ENCODE measurements around the gene CEMIP. TPM values are rescaled to one million over a fixed set of nuclear protein-coding genes. Genes with fewer than 3 reads are reported as not detected.
A peak's percentile ranks its signal among the peaks of the same experiment; 100 is the strongest.

Gene CEMIP
- total RNA-seq, 1 experiment from 2014 or later = 0.07 TPM

DNA sequence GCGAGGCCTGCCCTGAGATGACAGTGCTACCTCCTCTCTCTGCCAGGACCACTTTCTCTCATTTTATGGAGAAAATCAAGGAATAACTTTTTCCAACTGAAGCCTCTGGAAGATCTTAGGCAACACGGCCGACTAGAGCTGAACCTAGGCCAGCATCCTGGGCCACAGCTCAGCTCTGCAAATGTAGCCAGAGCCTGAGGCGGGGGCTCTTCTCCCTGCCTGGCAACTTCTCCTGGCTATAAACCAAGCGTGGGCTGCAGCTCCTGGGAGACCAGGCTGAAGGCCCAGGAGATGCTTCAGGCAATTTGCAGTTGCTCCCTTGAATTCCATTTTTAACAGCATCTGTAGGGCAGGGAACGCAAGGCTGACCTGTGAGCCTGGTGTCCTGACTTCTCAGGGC, 74.9 kb downstream of the CEMIP start:
- H3K4me1 Mint-ChIP-seq (ENCODE audit: low read depth, unreplicated experiment) = no peaks in the 10 kb centered on the region
- POLR2A ChIA-PET = no interaction called here

DNA sequence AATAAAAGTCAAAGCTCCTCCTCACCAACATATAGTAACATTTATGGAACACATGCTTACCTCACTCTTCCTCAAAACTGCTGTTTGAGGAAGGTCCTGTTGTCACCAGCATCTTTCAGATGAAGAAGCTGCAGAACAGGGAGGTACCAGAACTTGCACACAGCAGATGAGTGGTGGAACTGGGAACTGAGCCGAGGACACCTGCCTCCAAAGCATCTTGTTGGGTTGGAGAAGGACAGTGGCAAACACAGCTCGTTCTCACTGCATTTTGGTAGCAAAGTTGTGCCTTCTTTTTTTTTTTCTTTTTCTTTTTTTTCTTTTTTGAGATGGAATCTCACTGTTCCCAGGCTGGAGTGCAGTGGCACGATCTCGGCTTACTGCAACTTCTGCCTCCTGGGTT, 76.0 kb downstream of the CEMIP start:
- CTCF ChIA-PET = no interaction called here
- Mint-ChIP-seq H3K4me1 (ENCODE audit: low read depth, unreplicated experiment) (no peaks in the 10 kb centered on the region), H3K27ac (ENCODE audit: unreplicated experiment) (no peak overlapping the region), H3K36me3 (ENCODE audit: insufficient read depth, unreplicated experiment) (no peaks in the 10 kb centered on the region), H3K27me3 (ENCODE audit: insufficient read depth, unreplicated experiment) (peaks cover 4% of the 10 kb centered on the region), H3K4me3 (ENCODE audit: unreplicated experiment) (no peak overlapping the region), H3K9me3 (ENCODE audit: unreplicated experiment) (no peaks in the 10 kb centered on the region)
- Histone ChIP-seq H3K4me3 (ENCODE audit: low read depth, low read length) (no peak overlapping the region), H3K4me1 (no peaks in the 10 kb centered on the region), H3K36me3 (ENCODE audit: control insufficient read depth, insufficient read depth, low read length) (no peaks in the 10 kb centered on the region), H3K9me3 (no peaks in the 10 kb centered on the region), H3K27me3 (replicated peaks; ENCODE audit: control insufficient read depth, insufficient read depth, low read length) (no peaks in the 10 kb centered on the region; the same call in 1 of the 2 replicates)
- BruUV-seq (replicated peaks) = no TSS peak
- intact Hi-C loops (cut with micrococcal nuclease; ENCODE audit: unreplicated experiment) = no loop called here
- TF ChIP-seq, protein P1, sequence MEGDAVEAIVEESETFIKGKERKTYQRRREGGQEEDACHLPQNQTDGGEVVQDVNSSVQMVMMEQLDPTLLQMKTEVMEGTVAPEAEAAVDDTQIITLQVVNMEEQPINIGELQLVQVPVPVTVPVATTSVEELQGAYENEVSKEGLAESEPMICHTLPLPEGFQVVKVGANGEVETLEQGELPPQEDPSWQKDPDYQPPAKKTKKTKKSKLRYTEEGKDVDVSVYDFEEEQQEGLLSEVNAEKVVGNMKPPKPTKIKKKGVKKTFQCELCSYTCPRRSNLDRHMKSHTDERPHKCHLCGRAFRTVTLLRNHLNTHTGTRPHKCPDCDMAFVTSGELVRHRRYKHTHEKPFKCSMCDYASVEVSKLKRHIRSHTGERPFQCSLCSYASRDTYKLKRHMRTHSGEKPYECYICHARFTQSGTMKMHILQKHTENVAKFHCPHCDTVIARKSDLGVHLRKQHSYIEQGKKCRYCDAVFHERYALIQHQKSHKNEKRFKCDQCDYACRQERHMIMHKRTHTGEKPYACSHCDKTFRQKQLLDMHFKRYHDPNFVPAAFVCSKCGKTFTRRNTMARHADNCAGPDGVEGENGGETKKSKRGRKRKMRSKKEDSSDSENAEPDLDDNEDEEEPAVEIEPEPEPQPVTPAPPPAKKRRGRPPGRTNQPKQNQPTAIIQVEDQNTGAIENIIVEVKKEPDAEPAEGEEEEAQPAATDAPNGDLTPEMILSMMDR (IDR thresholded peaks at IDR 0.05; ENCODE audit: insufficient read depth in 1 of 2, low read depth in 1 of 2, low read length in 1 of 2, severe bottlenecking in 1 of 2, unreplicated experiment in 1 of 2) = no peak
- POLR2A ChIA-PET = no interaction called here
- DNase-seq = no peak

More for the DNA sequence above, 74.9 kb downstream of the CEMIP start:
- no peak overlapping the region for H3K27ac Mint-ChIP-seq (ENCODE audit: unreplicated experiment)
- Histone ChIP-seq H3K9me3 (no peaks in the 10 kb centered on the region), H3K36me3 (ENCODE audit: control insufficient read depth, insufficient read depth, low read length) (no peaks in the 10 kb centered on the region), H3K4me3 (ENCODE audit: low read depth, low read length) (no peak overlapping the region), H3K4me1 (no peaks in the 10 kb centered on the region), H3K27me3 (replicated peaks; ENCODE audit: control insufficient read depth, insufficient read depth, low read length) (no peaks in the 10 kb centered on the region)
- no TSS peak for BruUV-seq (replicated peaks)
- DNase-seq = no peak
- intact Hi-C loops (cut with micrococcal nuclease; ENCODE audit: unreplicated experiment) = no loop called here
- TF ChIP-seq, protein P1 (IDR thresholded peaks at IDR 0.05; ENCODE audit: insufficient read depth in 1 of 2, low read depth in 1 of 2, low read length in 1 of 2, severe bottlenecking in 1 of 2, unreplicated experiment in 1 of 2) = no peak
- no peaks in the 10 kb centered on the region for H3K9me3 Mint-ChIP-seq (ENCODE audit: unreplicated experiment)
- CTCF ChIA-PET = no interaction called here
- peaks cover 8% of the 10 kb centered on the region for H3K27me3 Mint-ChIP-seq (ENCODE audit: insufficient read depth, unreplicated experiment)
- no peaks in the 10 kb centered on the region for H3K36me3 Mint-ChIP-seq (ENCODE audit: insufficient read depth, unreplicated experiment)
- H3K4me3 Mint-ChIP-seq (ENCODE audit: unreplicated experiment) = no peak overlapping the region

DNA sequence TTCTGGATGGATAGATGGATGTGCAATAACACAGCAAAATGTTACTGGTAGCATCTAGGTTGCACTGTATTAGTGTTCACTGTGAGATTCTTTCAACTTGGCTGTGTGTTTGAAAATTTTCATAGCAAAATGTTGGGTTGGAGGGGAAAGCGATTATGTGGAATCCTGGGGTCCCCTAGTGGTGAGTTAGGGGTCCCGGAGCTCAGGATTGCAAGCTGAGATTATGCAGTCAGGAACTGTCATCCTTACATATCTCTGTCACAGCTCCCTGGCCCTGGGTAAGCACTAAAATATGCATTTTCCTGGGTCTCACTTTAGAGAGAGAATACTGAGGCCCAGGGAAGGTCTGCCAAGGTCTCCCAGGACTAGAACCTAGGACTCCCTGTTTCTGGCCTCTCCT, 77.2 kb downstream of the CEMIP start:
- peak in 1 of 2 experiments; percentile 13 for DNase-seq
- Histone ChIP-seq H3K36me3 (ENCODE audit: control insufficient read depth, insufficient read depth, low read length) (no peaks in the 10 kb centered on the region), H3K4me3 (ENCODE audit: low read depth, low read length) (no peak overlapping the region), H3K27me3 (replicated peaks; ENCODE audit: control insufficient read depth, insufficient read depth, low read length) (no peaks in the 10 kb centered on the region; the same call in 1 of the 2 replicates), H3K9me3 (no peaks in the 10 kb centered on the region), H3K4me1 (no peaks in the 10 kb centered on the region)
- POLR2A ChIA-PET = no interaction called here
- BruUV-seq (replicated peaks) = no TSS peak
- Mint-ChIP-seq H3K27ac (ENCODE audit: unreplicated experiment) (no peak overlapping the region), H3K9me3 (ENCODE audit: unreplicated experiment) (no peaks in the 10 kb centered on the region), H3K27me3 (ENCODE audit: insufficient read depth, unreplicated experiment) (peaks cover 9% of the 10 kb centered on the region), H3K36me3 (ENCODE audit: insufficient read depth, unreplicated experiment) (no peaks in the 10 kb centered on the region), H3K4me1 (ENCODE audit: low read depth, unreplicated experiment) (no peaks in the 10 kb centered on the region), H3K4me3 (ENCODE audit: unreplicated experiment) (no peak overlapping the region)
- TF ChIP-seq, protein P1 (IDR thresholded peaks at IDR 0.05; ENCODE audit: insufficient read depth in 1 of 2, low read depth in 1 of 2, low read length in 1 of 2, severe bottlenecking in 1 of 2, unreplicated experiment in 1 of 2) = peak; percentile 37 to 47
- intact Hi-C loops (cut with micrococcal nuclease; ENCODE audit: unreplicated experiment) = no loop called here
- CTCF ChIA-PET = interaction anchor here (0.7 to 1.0 kb wide), 3 partner anchors 72 to 196 kb away, joined by 3 to 4 read pairs (median 4); partner anchors contain the start of gene CEMIP
